ENCODE results near the gene SOWAHB.

DNA sequence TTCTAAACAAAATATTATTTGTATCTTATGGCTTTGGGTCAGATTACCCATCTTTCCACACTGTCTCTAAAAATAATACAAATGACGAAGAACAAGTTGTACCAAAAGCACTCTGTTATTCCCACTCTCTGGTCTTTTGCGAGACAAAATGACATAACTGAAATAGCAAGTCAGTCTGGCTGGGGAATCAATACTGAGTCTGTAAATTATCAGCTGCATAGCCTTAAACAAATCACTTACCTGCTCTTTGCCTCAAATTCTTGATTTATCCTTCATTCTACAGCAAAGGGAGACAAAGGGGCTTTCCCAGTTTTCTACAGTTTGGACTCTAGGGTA is 40.9 kb downstream of the SOWAHB start:
- TF ChIP-seq, protein P1, sequence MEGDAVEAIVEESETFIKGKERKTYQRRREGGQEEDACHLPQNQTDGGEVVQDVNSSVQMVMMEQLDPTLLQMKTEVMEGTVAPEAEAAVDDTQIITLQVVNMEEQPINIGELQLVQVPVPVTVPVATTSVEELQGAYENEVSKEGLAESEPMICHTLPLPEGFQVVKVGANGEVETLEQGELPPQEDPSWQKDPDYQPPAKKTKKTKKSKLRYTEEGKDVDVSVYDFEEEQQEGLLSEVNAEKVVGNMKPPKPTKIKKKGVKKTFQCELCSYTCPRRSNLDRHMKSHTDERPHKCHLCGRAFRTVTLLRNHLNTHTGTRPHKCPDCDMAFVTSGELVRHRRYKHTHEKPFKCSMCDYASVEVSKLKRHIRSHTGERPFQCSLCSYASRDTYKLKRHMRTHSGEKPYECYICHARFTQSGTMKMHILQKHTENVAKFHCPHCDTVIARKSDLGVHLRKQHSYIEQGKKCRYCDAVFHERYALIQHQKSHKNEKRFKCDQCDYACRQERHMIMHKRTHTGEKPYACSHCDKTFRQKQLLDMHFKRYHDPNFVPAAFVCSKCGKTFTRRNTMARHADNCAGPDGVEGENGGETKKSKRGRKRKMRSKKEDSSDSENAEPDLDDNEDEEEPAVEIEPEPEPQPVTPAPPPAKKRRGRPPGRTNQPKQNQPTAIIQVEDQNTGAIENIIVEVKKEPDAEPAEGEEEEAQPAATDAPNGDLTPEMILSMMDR (IDR thresholded peaks at IDR 0.05; ENCODE audit: poor library complexity, severe bottlenecking) = no peak
- no peak for TF ChIP-seq POLR2AphosphoS5 (IDR thresholded peaks at IDR 0.05)
- TF ChIP-seq EP300 (conservative IDR thresholded peaks at IDR 0.05; ENCODE audit: poor library complexity, severe bottlenecking) = no peak
